ENCODE data around the gene LRRC57.
"Not testable (repeated sequence)": the region's sequence is repeated elsewhere in the genome, so short reads cannot be mapped to it uniquely, and the experiment has no call there.

Gene LRRC57

DNA sequence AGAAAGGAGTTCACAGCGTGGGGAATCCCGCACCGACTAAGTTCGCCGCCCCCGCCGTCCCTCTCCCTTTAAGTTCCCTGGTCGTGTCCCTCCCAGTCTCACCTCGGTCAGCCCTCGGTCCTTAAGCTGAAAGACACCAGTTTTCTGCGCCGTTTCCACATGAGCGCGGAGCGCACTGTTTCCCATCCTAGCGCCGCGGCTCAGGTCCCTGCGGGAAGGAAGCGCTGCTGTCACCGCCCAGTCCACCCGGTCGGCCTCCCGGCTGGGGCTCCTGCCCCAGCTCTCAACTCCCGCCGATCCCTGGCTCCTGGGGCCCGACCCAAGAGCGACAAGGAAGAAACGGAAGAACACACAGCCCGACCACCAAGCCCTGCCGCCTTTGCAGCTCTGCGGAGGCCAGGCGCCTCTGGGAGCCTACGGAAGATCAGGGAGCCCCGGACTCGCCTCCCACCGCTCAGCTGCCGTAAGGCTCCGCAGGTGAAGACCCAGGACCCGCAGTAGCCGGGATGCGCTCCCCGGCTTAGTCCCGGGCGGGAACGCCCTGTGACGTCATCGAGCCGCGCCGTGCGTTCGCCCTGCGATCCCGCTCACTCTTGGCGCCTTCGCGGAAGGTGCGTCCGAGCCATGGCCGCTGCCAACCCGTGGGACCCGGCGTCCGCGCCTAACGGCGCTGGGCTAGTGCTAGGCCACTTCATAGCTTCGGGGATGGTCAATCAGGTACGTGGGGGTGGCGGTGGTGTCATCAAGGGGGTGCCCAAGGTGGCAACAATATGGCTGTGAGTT, at the start of gene LRRC57, which contains the start of gene HAUS2:
LRRC57 (minus strand) TSS at position 545 of the 783 bp plus-strand sequence; CDS start at position 186, 359 bp downstream.
HAUS2 (plus strand) TSS at position 590 of the 783 bp plus-strand sequence; CDS start at position 625, 35 bp downstream.
- peak within 1 kb of the TSS; percentile 70 for H3K27ac ChIP-seq
- peak; percentile 22 for DNase-seq (ENCODE audit: low read depth, low spot score)

DNA sequence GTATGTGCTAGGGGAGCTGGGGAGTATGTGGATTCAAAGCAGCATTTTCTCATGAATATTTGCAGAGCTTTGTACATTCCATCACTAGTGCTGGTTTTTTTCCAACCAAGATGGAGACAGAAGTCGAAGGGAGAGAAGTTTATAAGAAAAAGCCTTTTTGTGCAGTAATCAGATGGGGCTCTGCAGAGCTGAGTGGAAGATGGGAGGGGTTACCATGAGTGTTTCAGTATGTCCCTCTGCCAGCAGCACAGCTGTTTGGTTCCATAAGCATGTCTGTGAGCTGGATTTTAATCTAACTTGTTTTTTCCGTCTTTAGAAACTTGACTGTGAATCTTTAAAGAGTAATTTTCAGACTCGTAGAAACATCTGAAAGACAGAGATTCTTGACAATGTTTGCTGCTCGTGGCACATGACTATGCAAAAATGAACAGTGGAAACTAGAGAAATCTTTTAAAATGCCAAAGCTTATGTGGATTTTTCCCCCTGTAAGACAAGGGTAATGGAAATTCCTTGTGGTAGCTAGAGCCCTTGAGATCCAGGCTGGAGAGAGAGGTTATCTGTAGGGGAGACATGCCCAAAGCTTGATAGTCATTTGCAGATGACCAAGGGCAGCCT, 47.1 kb upstream of the LRRC57 start:
- H3K27ac ChIP-seq, result no peak overlapping the region
- DNase-seq (ENCODE audit: low read depth, low spot score), result no peak

DNA sequence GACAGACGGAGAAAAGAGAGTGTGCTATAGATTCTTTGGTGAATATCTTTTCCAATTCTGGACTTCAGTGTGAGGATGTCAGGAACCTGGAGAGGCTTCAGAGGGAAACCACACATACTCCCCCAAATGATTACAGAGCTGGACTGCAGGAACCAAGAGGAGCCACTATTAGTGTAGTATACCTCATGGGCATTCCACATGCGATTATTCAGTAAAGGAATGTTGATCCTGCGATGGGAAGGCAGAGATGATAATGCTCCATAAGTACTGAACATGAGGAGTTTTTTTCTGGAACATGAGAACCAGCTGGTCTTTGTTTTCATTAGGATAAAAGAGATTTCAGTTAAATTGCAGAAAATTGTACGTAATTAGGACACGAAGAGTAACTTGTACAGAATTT, 45.5 kb upstream of the LRRC57 start:
- no peak for DNase-seq (ENCODE audit: low read depth, low spot score)
- no peak overlapping the region for H3K27ac ChIP-seq

DNA sequence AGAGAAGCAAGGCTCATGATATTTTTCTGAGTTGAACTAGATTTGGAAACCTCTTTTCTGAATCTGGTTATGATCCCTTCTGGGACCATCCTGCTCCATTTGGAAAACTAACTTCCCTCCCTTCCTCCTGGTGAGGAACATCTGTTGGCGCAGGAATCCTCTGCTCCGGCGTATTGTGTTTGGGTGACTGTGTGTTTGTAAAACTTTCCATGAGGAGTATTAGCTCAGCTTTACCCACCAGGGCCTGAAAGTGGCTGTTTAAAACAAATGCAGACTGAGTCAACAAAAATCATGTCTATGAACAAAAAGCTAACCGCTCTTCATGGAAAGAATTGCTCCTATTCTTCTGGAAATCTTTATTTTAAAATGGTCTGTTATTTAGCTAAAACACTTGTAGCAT, 44.5 kb upstream of the LRRC57 start:
- H3K27ac ChIP-seq, result no peak overlapping the region
- no peak for DNase-seq (ENCODE audit: low read depth, low spot score)

DNA sequence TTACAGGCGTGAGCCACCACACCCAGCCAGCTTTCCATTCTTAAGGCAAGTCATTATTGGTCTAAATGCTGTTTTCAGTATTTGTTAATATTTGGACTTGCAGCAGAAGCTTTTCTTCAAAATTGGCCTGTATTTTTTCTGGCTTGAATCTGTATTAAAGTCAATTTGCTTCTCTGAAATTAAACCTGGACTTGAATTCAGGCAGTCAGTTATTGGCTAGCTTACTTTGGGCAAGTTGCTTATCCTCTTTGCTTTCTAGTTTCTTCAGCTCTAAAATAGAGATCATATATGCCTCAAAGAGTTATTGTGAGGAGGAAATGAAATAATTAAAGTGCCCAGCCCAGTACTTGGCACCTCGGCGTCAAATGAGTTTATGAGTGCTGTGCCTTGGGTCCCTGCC, 44.1 kb upstream of the LRRC57 start:
- DNase-seq (ENCODE audit: low read depth, low spot score), result no peak
- no peak overlapping the region for H3K27ac ChIP-seq

DNA sequence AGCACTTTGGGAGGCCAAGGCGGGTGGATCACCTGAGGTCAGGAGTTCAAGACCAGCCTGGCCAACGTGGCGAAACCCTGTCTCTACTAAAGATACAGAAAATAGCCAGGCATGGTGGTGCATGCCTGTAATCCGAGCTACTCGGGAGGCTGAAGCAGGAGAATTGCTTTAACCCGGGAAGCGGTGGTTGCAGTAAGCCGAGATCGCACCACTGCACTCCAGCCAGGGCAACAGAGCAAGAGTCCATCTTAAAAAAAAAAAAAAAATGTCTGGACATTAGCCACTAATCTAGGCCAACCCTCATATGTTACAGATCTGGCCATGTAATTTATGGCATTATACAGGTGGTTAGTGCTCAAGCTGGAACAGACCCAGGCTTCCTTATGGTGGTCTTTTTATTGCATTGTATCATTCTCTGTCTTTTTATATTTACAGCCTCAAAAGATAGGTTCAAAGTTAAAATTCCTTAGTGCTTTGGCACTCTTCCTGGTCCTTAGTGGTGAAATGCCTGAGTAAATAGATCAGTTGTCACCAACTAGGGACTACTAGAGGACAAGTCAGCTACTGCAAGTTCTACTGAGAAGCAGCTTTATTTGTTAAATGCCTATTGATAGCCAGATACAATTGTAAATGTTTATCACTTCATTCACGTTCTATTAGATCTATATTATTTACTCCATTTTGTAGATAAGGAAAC, 42.8 kb upstream of the LRRC57 start:
- no peak for DNase-seq (ENCODE audit: low read depth, low spot score)

DNA sequence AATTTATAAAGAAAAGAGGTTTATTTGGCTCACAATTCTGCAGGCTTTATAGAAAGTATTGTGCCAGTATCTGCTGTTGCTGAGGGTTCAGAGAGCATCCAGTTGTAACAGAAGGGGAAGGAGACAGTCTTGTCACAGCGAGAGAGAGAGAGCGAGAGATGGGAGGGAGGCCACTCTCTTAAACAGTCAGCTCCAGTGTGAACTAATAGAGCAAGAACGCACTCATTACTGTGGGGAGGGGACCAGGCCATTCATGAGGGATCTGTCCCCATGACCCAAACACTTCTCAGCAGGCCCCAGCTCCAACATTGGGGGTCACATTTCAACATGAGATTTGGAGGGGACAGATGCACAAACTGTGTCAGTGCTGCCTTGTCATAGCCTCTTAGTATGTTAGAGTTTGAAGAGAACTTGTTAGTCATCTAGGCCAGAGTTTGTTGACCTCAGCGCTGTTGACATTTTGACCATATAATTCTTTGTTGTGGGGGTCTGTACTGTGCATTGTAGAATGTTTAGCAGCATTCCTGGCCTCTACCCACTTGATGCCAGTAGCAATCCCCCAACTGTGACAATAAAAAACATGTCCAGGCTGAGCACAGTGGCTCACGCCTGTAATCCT, 42.1 kb upstream of the LRRC57 start:
- DNase-seq (ENCODE audit: low read depth, low spot score), result no peak
- H3K27ac ChIP-seq, result no peak overlapping the region

More for the DNA sequence above, 42.8 kb upstream of the LRRC57 start:
- no peak overlapping the region for H3K27ac ChIP-seq

DNA sequence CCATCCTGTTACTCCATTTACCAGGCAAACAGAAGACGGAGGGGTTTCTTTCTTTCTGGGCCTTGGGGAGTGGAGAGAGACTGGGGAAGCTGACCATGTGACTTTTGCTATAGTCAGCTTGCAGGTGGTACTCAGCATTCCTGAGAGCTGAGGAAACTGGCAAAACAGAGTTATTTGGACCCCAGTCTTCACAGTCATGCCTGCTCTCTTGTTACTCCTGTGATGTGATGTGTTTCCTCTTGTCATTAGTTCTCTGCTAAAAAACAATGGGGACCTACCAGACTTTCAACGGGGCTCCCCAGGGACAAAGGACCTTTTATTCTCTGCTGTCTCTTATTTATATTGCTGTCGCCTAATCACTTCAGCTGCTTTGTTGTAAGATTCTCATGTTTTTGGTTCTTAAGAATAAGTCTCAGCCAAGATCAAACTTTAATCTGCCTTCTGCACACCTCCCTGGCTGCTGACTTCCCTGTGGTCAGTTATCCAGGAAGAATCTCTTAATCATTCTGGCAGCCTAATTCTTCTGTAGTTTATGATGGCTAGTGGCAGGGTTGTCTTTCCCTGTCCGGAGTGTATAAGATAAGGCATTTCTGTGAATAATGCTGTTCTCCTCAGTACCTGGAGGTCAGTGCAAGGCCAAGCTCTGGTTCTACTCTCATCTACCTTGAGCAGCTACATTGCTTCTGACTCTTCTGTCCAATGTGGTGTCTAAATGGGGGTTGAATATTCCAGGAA, 35.6 kb upstream of the LRRC57 start:
- no peak for DNase-seq (ENCODE audit: low read depth, low spot score)
- no peak overlapping the region for H3K27ac ChIP-seq

DNA sequence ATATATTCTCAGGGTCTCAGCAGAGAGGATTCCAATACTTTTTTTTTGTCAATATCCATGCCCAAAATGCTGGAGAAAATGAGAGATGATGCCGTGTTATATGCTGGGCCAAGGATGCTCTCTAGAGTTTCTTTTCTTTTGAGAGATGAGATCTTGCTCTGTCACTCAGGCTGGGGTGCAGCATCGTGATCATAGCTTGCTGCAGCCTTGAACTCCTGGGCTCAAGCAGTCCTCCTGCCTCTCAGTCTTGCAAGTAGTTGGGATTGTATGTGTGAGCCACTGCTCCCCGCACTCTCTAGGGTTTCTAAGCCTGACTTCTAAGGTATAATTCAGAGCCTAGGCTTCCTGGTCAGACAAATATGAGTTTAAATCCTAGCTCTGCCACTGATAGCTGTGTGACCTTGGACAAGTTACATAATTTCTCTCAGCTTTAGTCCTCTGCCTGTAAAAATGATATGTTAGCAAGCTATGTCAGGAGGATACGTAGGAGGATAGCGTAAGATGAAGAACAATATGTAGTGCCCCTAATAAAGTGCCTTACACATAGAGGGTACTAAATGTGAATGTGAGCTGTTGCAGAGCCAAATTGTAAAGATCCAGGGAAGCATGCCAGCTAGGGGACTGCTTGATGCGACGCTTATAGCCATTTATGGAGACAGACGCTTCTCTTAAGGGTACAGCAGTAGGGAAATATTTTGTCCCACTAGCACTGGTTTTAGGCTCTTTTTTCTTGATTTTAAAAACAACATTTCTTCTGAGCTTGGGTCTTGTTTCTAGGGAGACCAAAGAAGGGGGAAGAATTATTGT, 34.2 kb upstream of the LRRC57 start:
- no peak for DNase-seq (ENCODE audit: low read depth, low spot score)
- no peak overlapping the region for H3K27ac ChIP-seq

DNA sequence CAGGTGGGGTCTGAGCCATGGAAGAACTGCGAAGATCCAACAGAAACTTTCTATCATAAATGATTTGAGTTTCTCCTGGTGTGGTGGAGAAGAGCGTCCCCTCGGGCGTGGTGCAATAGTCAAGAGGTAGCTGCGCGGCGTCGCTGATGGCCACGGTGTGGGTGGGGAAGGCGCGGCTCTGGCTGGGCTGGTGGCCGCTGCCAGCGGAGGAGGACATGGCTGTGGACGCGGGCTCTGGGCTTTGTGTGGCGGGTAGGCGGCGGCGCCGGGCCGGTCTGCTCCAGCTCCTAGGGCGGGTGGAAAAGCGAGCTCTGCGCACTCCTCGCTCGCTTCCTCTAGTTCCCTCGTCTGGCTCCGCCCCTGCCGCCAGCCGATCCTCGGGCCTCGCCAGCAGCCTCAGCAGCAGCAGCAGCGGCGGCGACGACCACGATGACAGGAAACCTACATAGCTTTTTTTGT, 32.7 kb upstream of the LRRC57 start:
- no peak overlapping the region for H3K27ac ChIP-seq
- DNase-seq (ENCODE audit: low read depth, low spot score), result no peak

DNA sequence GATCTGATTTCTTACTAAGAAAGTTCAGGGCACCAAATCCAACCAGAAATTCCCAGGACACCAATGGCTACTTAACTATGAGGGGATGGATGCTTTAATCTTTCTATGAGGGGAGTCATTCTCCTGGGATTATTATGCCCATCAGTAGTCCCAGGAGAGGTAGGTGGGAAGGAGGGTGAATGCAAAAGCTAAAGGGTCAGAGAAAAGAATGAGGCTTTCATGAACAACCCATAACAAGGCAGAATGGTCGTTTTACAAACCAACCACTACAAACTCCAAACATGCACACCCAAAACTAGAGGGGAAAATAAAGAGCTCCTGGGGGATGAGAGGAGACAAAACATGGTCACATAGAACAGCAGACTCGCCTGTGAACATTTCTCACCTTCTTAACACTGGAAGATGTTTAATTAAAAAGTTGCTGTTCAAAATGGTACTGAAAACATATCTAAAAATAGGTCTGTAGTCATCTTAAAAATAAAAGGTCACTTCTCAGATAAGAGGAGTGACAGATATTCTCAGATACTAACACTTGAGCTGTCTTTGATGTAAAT, 30.5 kb upstream of the LRRC57 start:
- no peak overlapping the region for H3K27ac ChIP-seq
- no peak for DNase-seq (ENCODE audit: low read depth, low spot score)

DNA sequence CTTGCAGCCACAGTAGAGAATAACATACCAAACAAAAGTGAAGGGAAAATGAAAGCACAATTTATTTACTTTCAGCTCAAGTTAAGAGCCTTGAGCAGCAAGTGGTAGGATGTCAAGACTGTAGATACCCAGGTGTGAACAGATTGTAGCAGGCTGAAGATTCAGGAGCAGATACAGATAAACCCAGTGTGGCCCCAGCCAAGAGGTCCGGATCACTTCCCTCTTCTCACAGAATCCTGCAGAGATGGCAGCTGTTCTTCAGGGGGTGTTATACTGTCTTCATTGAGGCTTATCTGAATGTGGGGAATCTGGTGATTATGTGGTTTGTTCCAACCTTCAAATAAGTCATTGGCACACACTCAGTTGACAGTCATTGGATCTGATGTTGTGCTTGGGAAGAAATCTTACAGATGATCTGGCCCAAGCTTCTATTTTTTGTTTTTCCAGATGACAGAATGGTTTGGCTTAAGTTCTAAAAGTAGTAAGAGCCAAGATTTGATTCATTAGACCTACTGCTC, 29.0 kb upstream of the LRRC57 start:
- DNase-seq (ENCODE audit: low read depth, low spot score), result no peak
- no peak overlapping the region for H3K27ac ChIP-seq

DNA sequence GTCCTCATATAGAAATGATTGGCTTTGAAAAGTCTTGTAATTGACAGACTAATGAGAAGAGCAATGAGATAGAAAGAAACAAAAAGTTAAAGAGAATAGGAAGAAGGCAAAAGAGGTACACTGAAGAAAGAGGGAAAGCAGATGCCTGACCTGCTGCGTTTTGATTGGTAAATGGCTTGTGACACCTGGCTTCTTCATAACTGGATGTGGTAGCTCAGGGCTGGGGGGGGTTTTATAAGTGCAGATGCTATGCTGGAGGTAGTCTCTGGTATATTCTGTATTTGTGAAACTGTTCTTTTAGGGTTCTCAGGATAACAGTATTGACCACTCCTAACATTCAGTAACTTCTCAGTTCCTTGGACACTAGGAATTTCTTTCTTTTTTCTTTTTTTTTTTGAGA, 28.2 kb upstream of the LRRC57 start:
- DNase-seq (ENCODE audit: low read depth, low spot score), result no peak
- no peak overlapping the region for H3K27ac ChIP-seq

DNA sequence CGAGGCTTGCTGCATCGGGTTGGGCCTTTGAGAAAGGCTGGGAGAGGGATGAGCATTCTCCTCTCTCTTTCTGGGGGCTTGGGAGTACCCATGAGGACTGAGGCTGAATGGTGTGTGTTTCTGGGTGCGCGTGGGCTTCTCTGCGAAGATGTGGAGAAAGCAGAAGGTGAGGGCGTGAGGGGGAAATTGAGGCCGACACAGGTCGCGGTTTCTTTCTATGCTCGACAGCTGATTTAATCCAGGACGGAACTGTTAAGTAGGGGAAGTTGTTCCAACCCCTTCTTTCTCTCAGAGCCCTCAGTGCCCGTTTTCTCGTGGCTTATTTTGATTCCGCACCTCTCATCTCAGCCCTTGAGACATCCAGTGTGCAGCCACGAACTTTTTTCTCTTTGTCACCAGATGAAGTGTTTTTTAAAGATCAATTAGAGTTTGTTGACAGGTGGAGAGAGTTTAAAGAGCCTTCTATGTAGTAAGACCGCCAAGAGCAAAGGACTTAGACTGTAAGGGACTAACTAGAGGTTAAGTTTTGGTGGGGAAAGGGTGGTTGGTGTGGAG, 27.5 kb upstream of the LRRC57 start:
- no peak for DNase-seq (ENCODE audit: low read depth, low spot score)
- no peak overlapping the region for H3K27ac ChIP-seq

DNA sequence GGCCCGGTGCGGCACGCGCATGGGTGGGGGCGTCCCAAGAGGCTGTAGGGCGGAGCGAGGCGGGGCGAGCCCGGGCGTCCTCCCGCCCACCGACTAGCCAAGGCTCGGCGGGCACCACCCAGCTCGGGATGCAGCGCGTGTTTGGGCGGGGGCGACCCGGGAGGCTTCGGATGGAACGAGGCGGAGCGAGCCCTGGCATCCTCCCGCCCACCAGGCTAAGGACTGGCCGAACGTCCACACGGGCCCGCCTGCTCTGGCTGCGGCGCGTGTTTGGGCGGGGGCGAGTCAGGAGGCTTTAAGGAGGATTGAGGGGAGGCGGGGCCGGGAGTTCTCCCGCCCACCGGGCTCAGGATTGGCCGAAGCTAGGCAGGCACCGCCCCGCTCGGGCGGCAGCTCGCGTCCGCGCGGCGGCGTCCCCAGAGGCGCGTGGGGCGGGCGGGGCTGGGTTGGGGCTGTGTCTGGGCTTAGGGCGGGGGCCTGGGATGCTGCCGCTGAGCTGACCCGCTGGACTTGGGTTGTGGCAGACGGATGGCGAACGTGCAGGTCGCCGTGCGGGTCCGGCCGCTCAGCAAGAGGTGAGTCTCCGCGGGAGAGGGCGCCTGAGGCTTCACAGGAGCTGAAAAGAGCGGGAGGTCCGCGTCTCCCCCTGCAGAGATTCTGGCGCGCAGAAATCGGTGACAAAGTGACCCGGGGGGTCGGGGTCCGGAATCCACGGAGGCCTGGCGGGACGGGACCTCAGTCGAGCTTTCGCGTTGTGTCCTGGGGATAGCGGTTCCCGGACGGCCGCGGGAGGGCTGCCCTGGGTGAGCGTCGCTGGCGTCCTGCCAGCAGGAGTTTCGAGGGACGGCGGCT, 26.8 kb upstream of the LRRC57 start, which contains the start of gene STARD9:
STARD9 (plus strand) TSS at position 419 of the 852 bp plus-strand sequence; CDS start at position 529, 110 bp downstream.
- peak; percentile 81 for DNase-seq (ENCODE audit: low read depth, low spot score)
- no peak within 1 kb of the TSS for H3K27ac ChIP-seq

DNA sequence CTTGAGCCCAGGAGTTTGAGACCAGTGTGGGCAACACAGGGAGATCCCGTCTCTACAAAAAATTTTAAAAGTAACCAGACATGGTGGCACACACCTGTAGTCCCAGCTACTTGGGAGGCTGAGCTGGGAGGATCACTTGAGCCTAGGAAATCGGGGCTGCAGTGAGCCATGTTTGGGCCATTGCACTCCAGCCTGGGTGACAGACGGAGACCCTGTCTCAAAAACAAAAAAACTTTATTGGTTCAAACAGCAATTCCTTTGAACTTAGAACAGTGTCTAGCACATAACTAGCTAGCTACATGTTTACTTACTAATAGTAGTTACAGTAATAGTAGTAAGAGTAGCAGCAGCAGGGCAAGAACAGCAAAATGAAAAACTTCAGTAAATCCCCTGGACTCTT, 10.1 kb upstream of the LRRC57 start:
- no peak overlapping the region for H3K27ac ChIP-seq
- no peak for DNase-seq (ENCODE audit: low read depth, low spot score)

DNA sequence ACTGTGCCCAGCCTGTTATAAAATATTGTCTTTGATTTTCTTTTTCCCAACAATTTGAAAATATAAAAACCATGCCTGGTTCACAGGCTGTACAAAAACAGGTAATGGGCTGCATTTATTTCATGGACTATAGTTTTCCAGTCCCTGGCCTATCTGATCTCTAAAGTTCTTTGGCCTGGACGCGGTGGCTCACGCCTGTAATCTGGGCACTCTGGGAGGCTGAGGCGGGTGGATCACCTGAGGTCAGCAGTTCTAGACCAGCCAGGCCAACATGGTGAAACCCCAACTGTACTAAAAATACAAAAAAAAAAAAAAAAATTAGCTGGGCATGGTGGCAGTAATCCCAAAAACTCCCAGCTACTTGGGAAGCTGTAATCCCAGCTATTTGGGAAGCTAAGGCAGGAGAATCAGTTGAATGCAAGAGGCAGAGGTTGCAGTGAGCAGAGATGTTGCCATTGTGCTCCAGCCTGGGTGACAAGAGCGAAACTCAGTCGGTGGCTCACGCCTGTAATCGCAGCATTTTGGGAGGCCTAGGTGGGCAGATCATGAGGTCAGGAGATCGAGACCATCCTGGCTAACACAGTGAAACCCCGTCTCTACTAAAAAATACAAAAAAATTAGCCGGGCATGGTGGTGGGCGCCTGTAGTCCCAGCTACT, 8.1 kb upstream of the LRRC57 start:
- H3K27ac ChIP-seq; DNase-seq (ENCODE audit: low read depth, low spot score): not testable (repeated sequence)

Measured in epithelial cell of prostate (primary cell).